Kidney (tissue), 14 donors: ENCODE data around the gene BTK. TPM values are rescaled to one million over a fixed set of nuclear protein-coding genes. Genes with fewer than 3 reads are reported as not detected.

Source experiments
- DNase-seq, 5 donors: peaks; one replicate each; pipeline ENCODE4 v3.0.0-alpha.2; 2013 to 2020
- FAIRE-seq: peaks from 2 replicates; lab custom pipeline; 2012; peaks lifted over from hg19 to GRCh38; lab: Jason Lieb, UNC
- H3K27ac ChIP-seq, 2 donors: one replicate each; pipeline ENCODE4 v1.7.0; 2013; ENCODE audit warnings: low read depth in 2 of 2, low read length in 2 of 2, inconsistent platforms in 1 of 2
- H3K27me3 ChIP-seq: one replicate; pipeline ENCODE4 v1.7.1; 2013; ENCODE audit warnings: low read length, inconsistent platforms; ENCODE audit not compliant: control insufficient read depth, insufficient read depth
- H3K36me3 ChIP-seq, 3 donors: one replicate each; pipeline versions ENCODE4 v1.7.0 to v1.7.1; 2013; ENCODE audit warnings: low read length in 3 of 3, control low read depth in 1 of 3, inconsistent platforms in 1 of 3; ENCODE audit not compliant: insufficient read depth in 3 of 3, control insufficient read depth in 2 of 3
- H3K4me1 ChIP-seq, 3 donors: one replicate each; pipeline versions ENCODE4 v1.7.0 to v1.7.1; 2013; ENCODE audit warnings: low read length in 3 of 3, inconsistent platforms in 1 of 3, low read depth in 1 of 3; ENCODE audit not compliant: control insufficient read depth in 2 of 3, insufficient read depth in 2 of 3
- H3K4me3 ChIP-seq, 3 donors: one replicate each; pipeline versions ENCODE4 v1.7.0 to v1.8.1; 2013; ENCODE audit warnings: low read length in 3 of 3, control low read depth in 1 of 3, inconsistent platforms in 1 of 3
- H3K9ac ChIP-seq, 3 donors: one replicate each; pipeline versions ENCODE4 v1.7.0 to v1.7.1; 2013; ENCODE audit warnings: low read length in 3 of 3, control low read depth in 1 of 3, inconsistent platforms in 1 of 3
- H3K9me3 ChIP-seq, 3 donors: one replicate each; pipeline versions ENCODE4 v1.7.0 to v1.7.1; 2013; ENCODE audit warnings: low read length in 3 of 3, control low read depth in 1 of 3, inconsistent platforms in 1 of 3; ENCODE audit not compliant: control insufficient read depth in 2 of 3, insufficient read depth in 1 of 3
- CTCF ChIP-seq: IDR thresholded peaks from 3 replicates; pipeline ENCODE4 v1.5.1; 2012; ENCODE audit warnings: mild to moderate bottlenecking, moderate library complexity, borderline replicate concordance; ENCODE audit not compliant: insufficient read depth; ENCODE audit errors: extremely low read depth
- intact Hi-C: fragments of 100-400 bp; cut with DNase I; formaldehyde crosslinking; loops from one replicate; pipeline ENCODE4 v1.11.1; 2022
- polyA plus RNA-seq: library from polyadenylated mRNA; stranded (reverse); fragments of 350-450 nt; fragmentation: Illumina TruSeq; extraction: RNeasy Lipid Tissue Mini Kit (QIAGEN cat#74804); gene quantifications from one replicate; pipeline ENCODE4 v1.2.3, GENCODE V29; 2014; ENCODE audit warnings: low read depth, low replicate concordance; ENCODE audit not compliant: insufficient read depth
- total RNA-seq: library from RNA; stranded (reverse); fragmentation: NEBNext Ultra II Directional; extraction: Animal tissue kit (Norgen Biotek cat#: 25700); gene quantifications from one replicate; pipeline ENCODE4 v1.2.1, GENCODE V29; 2021
- donor health status: control.
- donor health status: control.
- donor health status: control.
- donor health status: control.
- donor health status: control.
- donor health status: DM: yes; HTN: yes; CAD: no.
- donor health status: Normal renal cell carcinoma (clear cell type).

BTK gene
- total and polyA plus RNA-seq, 2 donors from 2014 or later, result 0.77 to 13.9 TPM

DNA sequence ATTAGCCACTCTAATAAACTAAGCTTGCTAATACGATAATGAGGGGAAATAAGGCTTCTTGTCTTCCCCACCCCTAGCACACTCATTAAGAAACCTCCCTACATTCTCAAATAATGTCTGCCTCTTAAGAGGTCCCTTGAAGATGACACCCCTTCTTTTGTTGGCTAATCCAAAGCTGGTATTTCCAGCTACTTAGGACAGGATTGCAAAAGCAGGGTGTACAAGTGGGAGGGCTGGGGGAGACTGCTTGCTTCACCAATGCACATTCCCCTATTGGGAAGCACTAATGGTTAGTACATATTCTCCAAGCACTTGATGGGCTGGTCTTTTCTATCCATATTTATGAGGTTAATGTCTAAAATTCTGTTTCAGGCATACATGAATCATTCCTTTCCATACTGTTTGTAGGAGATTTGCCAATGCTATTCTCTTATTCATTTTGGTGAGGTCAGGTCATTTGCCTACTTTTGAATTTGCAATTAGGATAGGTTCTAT, 20.6 kb downstream of the BTK start:
- Histone ChIP-seq H3K9ac (no peak overlapping the region), H3K4me3 (no peak overlapping the region), H3K9me3 (no peaks in the 10 kb centered on the region), H3K4me1 (no peaks in the 10 kb centered on the region), H3K27me3 (no peaks in the 10 kb centered on the region), H3K36me3 (no peaks in the 10 kb centered on the region), H3K27ac (no peak overlapping the region)
- intact Hi-C loops, result no loop called here
- no peak for TF ChIP-seq CTCF
- FAIRE-seq (no peak), DNase-seq (no peak)

GRCh38 chrX:101362757-101363156, 23.2 kb downstream of the BTK start:
- intact Hi-C loops, result no loop called here
- no peak for TF ChIP-seq CTCF
- H3K27me3 ChIP-seq, result peaks cover 2% of the 10 kb centered on the region
- no peak overlapping the region for H3K9ac ChIP-seq
- no peaks in the 10 kb centered on the region for H3K4me1 ChIP-seq
- no peak overlapping the region for H3K27ac ChIP-seq
- DNase-seq (no peak), FAIRE-seq (no peak)
- no peak overlapping the region for H3K4me3 ChIP-seq
- H3K36me3 ChIP-seq, result no peaks in the 10 kb centered on the region
- no peaks in the 10 kb centered on the region for H3K9me3 ChIP-seq

DNA sequence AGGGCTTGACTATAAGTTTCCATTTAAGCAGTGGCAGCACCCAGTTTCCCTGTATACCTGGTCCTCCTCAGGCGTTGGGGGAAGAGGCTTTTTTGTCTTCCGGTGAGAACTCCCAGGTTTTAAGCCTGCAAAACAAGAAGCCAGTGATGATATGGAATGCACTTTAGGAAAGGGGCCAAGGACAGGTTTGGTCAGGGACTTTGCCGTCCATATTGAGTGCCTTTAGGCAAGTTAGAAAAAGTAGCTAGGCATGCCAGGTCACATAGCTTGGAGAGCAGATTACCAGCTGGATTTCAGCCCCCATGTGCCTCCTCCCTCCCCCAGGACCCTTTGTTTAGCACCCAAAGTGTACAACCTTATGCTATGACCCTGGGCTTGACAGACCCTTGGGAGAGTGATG, 23.9 kb downstream of the BTK start:
- Histone ChIP-seq H3K9me3 (no peaks in the 10 kb centered on the region), H3K4me1 (no peaks in the 10 kb centered on the region), H3K27me3 (peaks cover 2% of the 10 kb centered on the region), H3K27ac (no peak overlapping the region), H3K4me3 (no peak overlapping the region), H3K9ac (no peak overlapping the region), H3K36me3 (no peaks in the 10 kb centered on the region)
- FAIRE-seq (no peak), DNase-seq (no peak)
- no peak for TF ChIP-seq CTCF
- intact Hi-C loops, result no loop called here

DNA sequence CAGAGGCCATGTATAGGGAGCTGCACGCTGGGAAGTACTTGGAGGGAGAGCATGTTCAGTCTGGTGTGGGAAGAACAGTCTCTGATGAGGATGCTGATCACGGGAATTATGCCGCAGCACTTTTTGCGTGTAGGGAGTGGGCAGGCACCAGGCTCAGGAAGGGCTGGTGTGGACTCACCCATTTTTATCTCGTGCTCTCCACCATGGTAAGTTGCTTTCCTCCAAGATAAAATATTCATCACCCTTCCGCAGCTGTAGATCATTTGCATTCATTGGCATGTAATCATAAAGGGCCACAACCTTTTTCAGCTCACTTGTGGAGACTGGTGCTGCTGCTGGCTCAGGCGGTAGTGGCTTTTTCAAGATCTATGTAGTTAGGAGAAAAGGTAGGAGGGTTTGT, 25.6 kb downstream of the BTK start:
- Histone ChIP-seq H3K9me3 (no peaks in the 10 kb centered on the region), H3K27ac (no peak overlapping the region), H3K4me1 (no peaks in the 10 kb centered on the region), H3K27me3 (peaks cover 2% of the 10 kb centered on the region), H3K4me3 (no peak overlapping the region), H3K9ac (no peak overlapping the region), H3K36me3 (no peaks in the 10 kb centered on the region)
- intact Hi-C loops, result no loop called here
- DNase-seq, result no peak
- TF ChIP-seq CTCF, result no peak
- no peak for FAIRE-seq
